ENCODE results near the gene NTRK3.

The NTRK3 gene

DNA sequence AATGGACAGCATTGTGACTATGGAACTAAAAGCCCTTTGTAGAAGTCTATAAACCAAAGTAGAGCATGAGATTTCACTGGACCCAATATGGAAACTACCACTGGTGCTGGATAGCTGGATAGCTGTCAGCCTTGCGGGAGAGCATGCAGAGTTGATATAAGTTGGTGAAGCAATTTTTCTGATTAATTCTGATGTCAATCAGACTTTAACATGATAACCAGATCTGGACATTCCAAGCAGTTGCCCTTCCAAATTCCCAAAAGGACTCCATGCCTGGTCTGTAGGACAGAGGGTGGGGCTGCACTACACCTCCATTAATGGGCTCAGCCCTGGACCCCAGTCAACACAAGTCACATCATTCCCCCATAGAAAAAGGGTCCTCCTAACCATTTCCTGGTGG lies 437.8 kb downstream of the NTRK3 start:
- DNase-seq (ENCODE audit: low spot score) = no peak

DNA sequence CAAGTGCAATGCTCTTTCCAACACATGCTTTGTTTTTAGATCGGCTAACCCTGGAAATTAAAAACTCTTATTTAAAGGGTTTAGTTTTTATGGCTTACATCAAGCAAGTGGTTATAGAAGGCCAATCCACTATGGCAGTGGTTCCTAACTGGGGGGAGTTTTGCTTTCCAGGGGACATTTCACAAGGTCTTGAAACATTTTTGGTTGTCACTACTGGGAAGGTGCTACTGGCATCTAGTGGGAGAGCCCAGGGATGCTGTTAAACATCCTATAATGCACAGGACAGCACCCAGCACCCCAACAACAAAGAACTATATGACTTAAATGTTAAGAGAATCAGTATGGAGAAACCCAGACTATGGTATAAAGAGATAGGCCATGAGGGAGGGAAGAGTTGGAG lies 439.0 kb downstream of the NTRK3 start:
- no peak for DNase-seq (ENCODE audit: low spot score)

GRCh38 chr15:87816811-87817210 lies 439.7 kb downstream of the NTRK3 start:
- no peak for DNase-seq (ENCODE audit: low spot score)

GRCh38 chr15:87816016-87816415 lies 440.5 kb downstream of the NTRK3 start:
- DNase-seq (ENCODE audit: low spot score) = no peak
